ENCODE data around the gene KRT4. TPM values are rescaled to one million over a fixed set of nuclear protein-coding genes. Genes with fewer than 3 reads are reported as not detected.

The KRT4 gene
- total and polyA plus RNA-seq, 10 donors = 0.37 to 3.4 (median 0.97) TPM; not detected in 6

DNA sequence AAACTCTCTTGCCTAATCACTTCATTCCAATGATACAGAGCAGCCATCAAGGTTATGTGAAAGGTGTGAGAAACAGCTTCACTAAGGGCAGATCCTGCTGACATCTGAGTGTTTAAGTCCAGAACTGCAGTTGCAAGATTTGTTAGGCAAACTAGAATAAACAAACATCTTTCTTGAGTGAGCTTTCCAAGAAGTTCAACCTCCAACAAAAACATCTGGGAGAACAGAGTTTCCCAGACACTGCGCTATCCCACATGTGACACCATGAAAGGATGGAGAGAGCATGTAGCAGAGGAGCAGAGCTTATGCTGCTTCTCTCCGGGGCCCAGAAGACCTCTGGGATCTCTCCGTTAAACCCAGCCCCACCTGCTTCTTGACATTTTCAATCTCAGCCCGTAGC, 42.4 kb downstream of the KRT4 start:
- 87 to 89% (median 89%) methylated on average over 3 to 4 of the region's 4 CpGs for WGBS, 5 donors
- no peak for DNase-seq

DNA sequence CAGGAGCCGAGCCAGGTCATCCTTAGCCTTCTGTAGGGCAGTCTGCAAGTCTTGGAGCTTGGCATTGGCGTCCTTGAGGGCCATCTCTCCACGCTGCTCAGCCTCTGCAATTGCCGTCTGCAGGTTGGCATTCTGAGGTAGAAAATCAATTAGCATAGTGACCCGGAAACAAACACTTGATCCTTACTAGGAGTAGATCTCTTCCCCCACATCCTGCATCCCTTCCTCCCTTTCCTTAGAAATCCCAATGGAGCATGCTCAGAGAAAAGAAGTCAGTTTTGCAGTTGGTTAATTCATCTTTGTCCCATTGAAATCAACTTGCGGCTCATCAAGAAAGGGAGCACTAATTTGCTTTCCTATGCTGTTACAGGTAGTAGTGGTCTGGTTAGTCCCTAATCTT, 42.8 kb downstream of the KRT4 start:
- Histone ChIP-seq H3K9me3 (no peaks in the 10 kb centered on the region), H3K27me3 (replicated peaks in 1 of 7) (peaks cover 0 to 10% (median 0%) of the 10 kb centered on the region in 7 donors), H3K4me1 (no peaks in the 10 kb centered on the region), H3K4me3 (no peak overlapping the region), H3K36me3 (no peaks in the 10 kb centered on the region), H3K27ac (no peak overlapping the region)
- TF ChIP-seq, protein P1, sequence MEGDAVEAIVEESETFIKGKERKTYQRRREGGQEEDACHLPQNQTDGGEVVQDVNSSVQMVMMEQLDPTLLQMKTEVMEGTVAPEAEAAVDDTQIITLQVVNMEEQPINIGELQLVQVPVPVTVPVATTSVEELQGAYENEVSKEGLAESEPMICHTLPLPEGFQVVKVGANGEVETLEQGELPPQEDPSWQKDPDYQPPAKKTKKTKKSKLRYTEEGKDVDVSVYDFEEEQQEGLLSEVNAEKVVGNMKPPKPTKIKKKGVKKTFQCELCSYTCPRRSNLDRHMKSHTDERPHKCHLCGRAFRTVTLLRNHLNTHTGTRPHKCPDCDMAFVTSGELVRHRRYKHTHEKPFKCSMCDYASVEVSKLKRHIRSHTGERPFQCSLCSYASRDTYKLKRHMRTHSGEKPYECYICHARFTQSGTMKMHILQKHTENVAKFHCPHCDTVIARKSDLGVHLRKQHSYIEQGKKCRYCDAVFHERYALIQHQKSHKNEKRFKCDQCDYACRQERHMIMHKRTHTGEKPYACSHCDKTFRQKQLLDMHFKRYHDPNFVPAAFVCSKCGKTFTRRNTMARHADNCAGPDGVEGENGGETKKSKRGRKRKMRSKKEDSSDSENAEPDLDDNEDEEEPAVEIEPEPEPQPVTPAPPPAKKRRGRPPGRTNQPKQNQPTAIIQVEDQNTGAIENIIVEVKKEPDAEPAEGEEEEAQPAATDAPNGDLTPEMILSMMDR (IDR thresholded peaks at IDR 0.05 in 8 of 11, conservative IDR thresholded peaks at IDR 0.05 in 3 of 11) = no peak
- TF ChIP-seq POLR2AphosphoS5 (IDR thresholded peaks at IDR 0.05) (no peak), POLR2A (IDR thresholded peaks at IDR 0.05) (no peak)
- DNase-seq = no peak
- intact Hi-C loops (cut with DNase I; ENCODE audit: low total_unique reads) = no loop called here
- 66 to 77% (median 72%) methylated on average over 6 of the region's 6 CpGs for WGBS, 5 donors

More for the DNA sequence above, 42.4 kb downstream of the KRT4 start:
- Histone ChIP-seq H3K4me3 (no peak overlapping the region), H3K9me3 (no peaks in the 10 kb centered on the region), H3K27me3 (replicated peaks in 1 of 7) (peaks cover 0 to 10% (median 0%) of the 10 kb centered on the region in 7 donors), H3K36me3 (no peaks in the 10 kb centered on the region), H3K4me1 (no peaks in the 10 kb centered on the region), H3K27ac (no peak overlapping the region)
- intact Hi-C loops (cut with DNase I; ENCODE audit: low total_unique reads) = no loop called here
- TF ChIP-seq, protein P1 (IDR thresholded peaks at IDR 0.05 in 8 of 11, conservative IDR thresholded peaks at IDR 0.05 in 3 of 11) = no peak
- TF ChIP-seq POLR2A (IDR thresholded peaks at IDR 0.05) (no peak), POLR2AphosphoS5 (IDR thresholded peaks at IDR 0.05) (no peak)

DNA sequence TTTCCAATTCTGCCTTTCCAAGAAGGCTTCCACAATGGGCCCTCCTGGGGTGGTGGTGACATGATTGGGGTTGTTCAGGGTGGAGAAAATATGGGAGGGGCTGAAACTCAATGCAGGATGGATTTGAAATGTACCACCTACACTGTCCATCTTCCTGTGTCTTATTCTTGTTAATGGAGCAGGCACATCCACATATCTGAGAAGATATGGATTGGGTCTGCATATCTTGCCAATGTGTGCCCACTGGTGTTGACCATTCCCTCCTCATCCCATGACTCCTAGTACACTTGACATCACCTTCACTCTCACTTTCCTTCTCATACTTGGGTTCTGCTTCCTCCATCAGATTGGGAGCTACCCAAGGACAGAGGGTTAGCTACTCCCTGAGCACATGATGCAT, 44.0 kb downstream of the KRT4 start:
- Histone ChIP-seq H3K4me1 (no peaks in the 10 kb centered on the region), H3K4me3 (no peak overlapping the region), H3K9me3 (no peaks in the 10 kb centered on the region), H3K27me3 (replicated peaks in 1 of 7) (peaks cover 0 to 8% (median 0%) of the 10 kb centered on the region in 7 donors), H3K27ac (no peak overlapping the region), H3K36me3 (no peaks in the 10 kb centered on the region)
- DNase-seq = no peak
- TF ChIP-seq POLR2A (IDR thresholded peaks at IDR 0.05) (no peak), POLR2AphosphoS5 (IDR thresholded peaks at IDR 0.05) (no peak)
- TF ChIP-seq, protein P1 (IDR thresholded peaks at IDR 0.05 in 8 of 11, conservative IDR thresholded peaks at IDR 0.05 in 3 of 11) = no peak
- intact Hi-C loops (cut with DNase I; ENCODE audit: low total_unique reads) = no loop called here

DNA sequence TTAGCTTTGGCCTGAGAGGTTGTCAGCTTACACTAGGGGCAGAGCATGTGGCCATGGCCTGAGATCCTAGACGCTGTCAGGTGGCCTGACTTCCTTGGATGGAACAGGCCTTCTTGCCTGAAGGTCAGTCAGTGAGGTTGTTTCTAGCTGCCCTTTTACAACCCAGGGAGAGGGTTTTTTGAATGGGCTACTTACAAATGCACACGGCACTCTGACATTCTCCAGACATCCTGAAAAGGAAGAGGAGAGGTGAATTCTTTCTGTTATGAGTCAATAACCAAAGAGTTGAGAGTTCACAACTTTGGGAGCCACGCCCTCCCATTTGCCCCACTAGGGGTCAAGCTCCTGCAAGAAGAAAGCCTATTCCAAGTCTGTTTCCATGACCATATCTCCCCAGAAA, 44.6 kb downstream of the KRT4 start:
- H3K36me3 ChIP-seq = no peaks in the 10 kb centered on the region
- peaks cover 0 to 2% (median 0%) of the 10 kb centered on the region in 7 donors for H3K27me3 ChIP-seq (replicated peaks in 1 of 7)
- no peak overlapping the region for H3K4me3 ChIP-seq
- no peaks in the 10 kb centered on the region for H3K4me1 ChIP-seq
- 66 to 80% (median 67%) methylated on average over 3 of the region's 3 CpGs for WGBS, 5 donors
- DNase-seq = no peak
- H3K9me3 ChIP-seq = no peaks in the 10 kb centered on the region
- TF ChIP-seq POLR2A (IDR thresholded peaks at IDR 0.05) (no peak), POLR2AphosphoS5 (IDR thresholded peaks at IDR 0.05) (no peak)
- TF ChIP-seq, protein P1 (IDR thresholded peaks at IDR 0.05 in 8 of 11, conservative IDR thresholded peaks at IDR 0.05 in 3 of 11) = no peak
- intact Hi-C loops (cut with DNase I; ENCODE audit: low total_unique reads) = no loop called here
- H3K27ac ChIP-seq = no peak overlapping the region
